ENCODE measurements around the gene SMIM43. TPM values are rescaled to one million over a fixed set of nuclear protein-coding genes. Genes with fewer than 3 reads are reported as not detected.

Gene SMIM43
- 0.08 TPM in 1 of 2 replicates, not detected in the other for total RNA-seq (2014; rRNA removed; shearing (Covaris generic))

GRCh38 chr4:121764702-121765367 is at the start of gene SMIM43:
TSS of gene SMIM43 (minus strand) at chr4:121765164. CDS start at chr4:121765105, 59 bp downstream.
- H3K4me1 ChIP-seq, result no peaks in the 10 kb centered on the region
- no peaks in the 10 kb centered on the region for H3K36me3 ChIP-seq
- no peak within 1 kb of the TSS for H3K4me3 ChIP-seq
- H3K27ac ChIP-seq, result no peak within 1 kb of the TSS
- DNase-seq, result no peak
- no peaks in the 10 kb centered on the region for H3K27me3 ChIP-seq
- H3K9me3 ChIP-seq (replicated peaks), result no peaks in the 10 kb centered on the region

GRCh38 chr4:121814756-121815155 is 49.8 kb upstream of the SMIM43 start:
- H3K27ac ChIP-seq, result no peak overlapping the region
- H3K27me3 ChIP-seq, result no peaks in the 10 kb centered on the region
- H3K9me3 ChIP-seq (replicated peaks), result no peaks in the 10 kb centered on the region
- DNase-seq, result no peak
- peaks cover 98% of the 10 kb centered on the region for H3K36me3 ChIP-seq
- H3K4me1 ChIP-seq, result no peaks in the 10 kb centered on the region
- H3K4me3 ChIP-seq, result no peak overlapping the region

GRCh38 chr4:121811122-121811521 is 46.2 kb upstream of the SMIM43 start:
- Histone ChIP-seq H3K27ac (no peak overlapping the region), H3K36me3 (peaks cover 95% of the 10 kb centered on the region), H3K4me3 (no peak overlapping the region), H3K4me1 (no peaks in the 10 kb centered on the region), H3K9me3 (replicated peaks) (no peaks in the 10 kb centered on the region), H3K27me3 (no peaks in the 10 kb centered on the region)
- no peak for DNase-seq

GRCh38 chr4:121806411-121806810 is 41.4 kb upstream of the SMIM43 start:
- no peaks in the 10 kb centered on the region for H3K27me3 ChIP-seq
- H3K27ac ChIP-seq, result no peak overlapping the region
- H3K36me3 ChIP-seq, result peaks cover 79% of the 10 kb centered on the region
- no peaks in the 10 kb centered on the region for H3K9me3 ChIP-seq (replicated peaks)
- H3K4me1 ChIP-seq, result peaks cover 3% of the 10 kb centered on the region; the same call in 1 of the 2 replicates
- H3K4me3 ChIP-seq, result no peak overlapping the region
- DNase-seq, result no peak

GRCh38 chr4:121801715-121802075 is 36.7 kb upstream of the SMIM43 start:
- peaks cover 3% of the 10 kb centered on the region; the same call in 1 of the 2 replicates for H3K4me1 ChIP-seq
- no peak for DNase-seq
- H3K4me3 ChIP-seq, result peak overlapping the region; percentile 79
- no peaks in the 10 kb centered on the region for H3K9me3 ChIP-seq (replicated peaks)
- H3K27ac ChIP-seq, result peak overlapping the region; percentile 87
- no peaks in the 10 kb centered on the region for H3K27me3 ChIP-seq
- peaks cover 34% of the 10 kb centered on the region for H3K36me3 ChIP-seq

- Histone ChIP-seq H3K4me1 (peaks cover 8% of the 10 kb centered on the region), H3K27me3 (no peaks in the 10 kb centered on the region), H3K27ac (peak within 1 kb of the TSS; percentile 87), H3K9me3 (replicated peaks) (no peaks in the 10 kb centered on the region), H3K4me3 (peak within 1 kb of the TSS; percentile 79), H3K36me3 (peaks cover 31% of the 10 kb centered on the region)
- DNase-seq, result peak; percentile 94 to 96
Observed at GRCh38 chr4:121800961-121801714, 36.2 kb upstream of the SMIM43 start, which contains the start of gene EXOSC9. TSS of gene EXOSC9 (plus strand) at chr4:121801323. CDS start at chr4:121801425, 102 bp downstream.

- DNase-seq, result no peak
- H3K27ac ChIP-seq, result peak overlapping the region; percentile 87
- H3K4me3 ChIP-seq, result peak overlapping the region; percentile 79
- H3K4me1 ChIP-seq, result peaks cover 13% of the 10 kb centered on the region
- no peaks in the 10 kb centered on the region for H3K9me3 ChIP-seq (replicated peaks)
- H3K36me3 ChIP-seq, result peaks cover 27% of the 10 kb centered on the region
- H3K27me3 ChIP-seq, result no peaks in the 10 kb centered on the region
Observed at GRCh38 chr4:121800638-121800960, 35.6 kb upstream of the SMIM43 start.

GRCh38 chr4:121799867-121800501 is 35.0 kb upstream of the SMIM43 start:
- Histone ChIP-seq H3K36me3 (peaks cover 21% of the 10 kb centered on the region), H3K27ac (peak overlapping the region; percentile 87), H3K9me3 (replicated peaks) (no peaks in the 10 kb centered on the region), H3K27me3 (no peaks in the 10 kb centered on the region), H3K4me1 (peaks cover 18% of the 10 kb centered on the region), H3K4me3 (peak overlapping the region; percentile 79)
- no peak for DNase-seq

GRCh38 chr4:121799208-121799823 is 34.4 kb upstream of the SMIM43 start:
- no peak for DNase-seq
- Histone ChIP-seq H3K4me3 (no peak overlapping the region), H3K4me1 (peaks cover 18% of the 10 kb centered on the region), H3K9me3 (replicated peaks) (no peaks in the 10 kb centered on the region), H3K27me3 (no peaks in the 10 kb centered on the region), H3K36me3 (peaks cover 14% of the 10 kb centered on the region), H3K27ac (no peak overlapping the region)

- no peak overlapping the region for H3K4me3 ChIP-seq
- no peaks in the 10 kb centered on the region for H3K36me3 ChIP-seq
- no peaks in the 10 kb centered on the region for H3K9me3 ChIP-seq (replicated peaks)
- H3K4me1 ChIP-seq, result peaks cover 15% of the 10 kb centered on the region
- no peaks in the 10 kb centered on the region for H3K27me3 ChIP-seq
- no peak overlapping the region for H3K27ac ChIP-seq
- DNase-seq, result no peak
Observed at GRCh38 chr4:121796283-121796682, 31.3 kb upstream of the SMIM43 start.

- DNase-seq, result no peak
- Histone ChIP-seq H3K9me3 (replicated peaks) (no peaks in the 10 kb centered on the region), H3K4me3 (no peak overlapping the region), H3K27ac (no peak overlapping the region), H3K4me1 (peaks cover 24% of the 10 kb centered on the region), H3K36me3 (no peaks in the 10 kb centered on the region), H3K27me3 (no peaks in the 10 kb centered on the region)
Observed at GRCh38 chr4:121794505-121795188, 29.7 kb upstream of the SMIM43 start.

- H3K4me1 ChIP-seq, result peaks cover 27% of the 10 kb centered on the region
- H3K4me3 ChIP-seq, result no peak overlapping the region
- H3K36me3 ChIP-seq, result no peaks in the 10 kb centered on the region
- no peak for DNase-seq
- no peaks in the 10 kb centered on the region for H3K27me3 ChIP-seq
- no peak overlapping the region for H3K27ac ChIP-seq
- no peaks in the 10 kb centered on the region for H3K9me3 ChIP-seq (replicated peaks)
Observed at GRCh38 chr4:121792966-121793365, 28.0 kb upstream of the SMIM43 start.

GRCh38 chr4:121791481-121791880 is 26.5 kb upstream of the SMIM43 start:
- no peak for DNase-seq
- peaks cover 26% of the 10 kb centered on the region for H3K4me1 ChIP-seq
- no peaks in the 10 kb centered on the region for H3K9me3 ChIP-seq (replicated peaks)
- H3K27ac ChIP-seq, result no peak overlapping the region
- H3K36me3 ChIP-seq, result no peaks in the 10 kb centered on the region
- no peaks in the 10 kb centered on the region for H3K27me3 ChIP-seq
- no peak overlapping the region for H3K4me3 ChIP-seq

- no peaks in the 10 kb centered on the region for H3K27me3 ChIP-seq
- no peaks in the 10 kb centered on the region for H3K9me3 ChIP-seq (replicated peaks)
- no peaks in the 10 kb centered on the region for H3K36me3 ChIP-seq
- no peak overlapping the region for H3K27ac ChIP-seq
- H3K4me3 ChIP-seq, result no peak overlapping the region
- DNase-seq, result no peak
- H3K4me1 ChIP-seq, result peaks cover 26% of the 10 kb centered on the region
Observed at GRCh38 chr4:121790976-121791375, 26.0 kb upstream of the SMIM43 start.

Data from SJCRH30 (cell line).